ENCODE measurements around the gene HNF1A. TPM values are rescaled to one million over a fixed set of nuclear protein-coding genes. Genes with fewer than 3 reads are reported as not detected.
A peak's percentile ranks its signal among the peaks of the same experiment; 100 is the strongest.

The HNF1A gene
- total and polyA plus RNA-seq, 3 experiments from 2014 or later: not detected

GRCh38 chr12:121001060-121001459 is 22.7 kb downstream of the HNF1A start:
- peaks cover 4 to 40% (median 14%) of the 10 kb centered on the region in 3 donors for H3K36me3 Mint-ChIP-seq
- H3K27ac ChIP-seq (ENCODE audit: low read depth, low read length): no peak overlapping the region
- H3K9me3 Mint-ChIP-seq: no peaks in the 10 kb centered on the region
- no peaks in the 10 kb centered on the region for H3K36me3 ChIP-seq (ENCODE audit: insufficient read depth, low read length)
- no peaks in the 10 kb centered on the region for H3K4me1 ChIP-seq (ENCODE audit: insufficient read depth, low read length)
- H3K4me1 Mint-ChIP-seq: peaks cover 0 to 3% (median 0%) of the 10 kb centered on the region in 3 donors
- no peak for DNase-seq
- CTCF ChIA-PET: interaction anchor here (1.6 kb wide), 1 partner anchor 95 kb away, joined by 6 read pairs; no protein-coding TSS in a partner anchor
- no peaks in the 10 kb centered on the region for H3K9me3 ChIP-seq (ENCODE audit: low read length)
- no peaks in the 10 kb centered on the region for H3K27me3 ChIP-seq (ENCODE audit: insufficient read depth, low read length, poor library complexity, severe bottlenecking)
- no peaks in the 10 kb centered on the region for H3K27me3 Mint-ChIP-seq
- H3K4me3 ChIP-seq (ENCODE audit: low read length): no peak overlapping the region
- POLR2A ChIA-PET: no interaction called here
- H3K4me3 Mint-ChIP-seq: no peak overlapping the region
- H3K27ac Mint-ChIP-seq: no peak overlapping the region

GRCh38 chr12:121001841-121002483 is 23.6 kb downstream of the HNF1A start:
- ChIA-PET POLR2A (no interaction called here), CTCF (interaction anchor here (0.7 to 1.6 kb wide), 2 partner anchors 58 to 94 kb away, joined by 3 to 6 read pairs; no protein-coding TSS in a partner anchor)
- peak overlapping the region in 2 of 8 donors; percentile 66 to 73 for H3K27ac Mint-ChIP-seq

GRCh38 chr12:121003650-121004049 is 25.3 kb downstream of the HNF1A start:
- no peak overlapping the region for H3K27ac Mint-ChIP-seq
- no peak for DNase-seq
- no peaks in the 10 kb centered on the region for H3K9me3 Mint-ChIP-seq
- Histone ChIP-seq H3K27ac (ENCODE audit: low read depth, low read length) (no peak overlapping the region), H3K36me3 (ENCODE audit: insufficient read depth, low read length) (peaks cover 4% of the 10 kb centered on the region), H3K9me3 (ENCODE audit: low read length) (no peaks in the 10 kb centered on the region), H3K27me3 (ENCODE audit: insufficient read depth, low read length, poor library complexity, severe bottlenecking) (no peaks in the 10 kb centered on the region), H3K4me1 (ENCODE audit: insufficient read depth, low read length) (no peaks in the 10 kb centered on the region), H3K4me3 (ENCODE audit: low read length) (no peak overlapping the region)
- no peak overlapping the region for H3K4me3 Mint-ChIP-seq
- POLR2A ChIA-PET: interaction anchor here (0.6 kb wide), 1 partner anchor 49 kb away, joined by 3 read pairs; no protein-coding TSS in a partner anchor
- no peaks in the 10 kb centered on the region for H3K27me3 Mint-ChIP-seq
- CTCF ChIA-PET: interaction anchor here (0.6 to 5.4 kb wide), 3 partner anchors 32 to 57 kb away, joined by 3 to 36 read pairs (median 3); no protein-coding TSS in a partner anchor
- peaks cover 4 to 64% (median 19%) of the 10 kb centered on the region in 3 donors for H3K36me3 Mint-ChIP-seq
- H3K4me1 Mint-ChIP-seq: peaks cover 0 to 3% (median 0%) of the 10 kb centered on the region in 3 donors

More at GRCh38 chr12:121001841-121002483, 23.6 kb downstream of the HNF1A start:
- H3K36me3 ChIP-seq (ENCODE audit: insufficient read depth, low read length): no peaks in the 10 kb centered on the region
- H3K4me1 ChIP-seq (ENCODE audit: insufficient read depth, low read length): no peaks in the 10 kb centered on the region
- H3K4me3 Mint-ChIP-seq: no peak overlapping the region
- H3K27ac ChIP-seq (ENCODE audit: low read depth, low read length): no peak overlapping the region
- no peaks in the 10 kb centered on the region for H3K9me3 ChIP-seq (ENCODE audit: low read length)
- peaks cover 4 to 48% (median 17%) of the 10 kb centered on the region in 3 donors for H3K36me3 Mint-ChIP-seq
- H3K4me3 ChIP-seq (ENCODE audit: low read length): no peak overlapping the region
- no peaks in the 10 kb centered on the region for H3K27me3 Mint-ChIP-seq
- DNase-seq: no peak
- no peaks in the 10 kb centered on the region for H3K9me3 Mint-ChIP-seq
- H3K27me3 ChIP-seq (ENCODE audit: insufficient read depth, low read length, poor library complexity, severe bottlenecking): no peaks in the 10 kb centered on the region
- H3K4me1 Mint-ChIP-seq: peaks cover 0 to 3% (median 0%) of the 10 kb centered on the region in 3 donors

- ChIA-PET POLR2A (interaction anchor here (0.6 to 1.6 kb wide), 2 partner anchors 48 to 56 kb away, joined by 3 to 15 read pairs; no protein-coding TSS in a partner anchor), CTCF (interaction anchor here (0.7 to 5.4 kb wide), 4 partner anchors 33 to 98 kb away, joined by 3 to 36 read pairs (median 3); no protein-coding TSS in a partner anchor)
- Mint-ChIP-seq H3K9me3 (no peaks in the 10 kb centered on the region), H3K36me3 (peaks cover 4 to 71% (median 19%) of the 10 kb centered on the region in 3 donors), H3K4me3 (no peak overlapping the region), H3K27ac (peak overlapping the region in 1 of 8 donors; percentile 27), H3K4me1 (peaks cover 0 to 3% (median 0%) of the 10 kb centered on the region in 3 donors), H3K27me3 (no peaks in the 10 kb centered on the region)
- Histone ChIP-seq H3K27me3 (ENCODE audit: insufficient read depth, low read length, poor library complexity, severe bottlenecking) (no peaks in the 10 kb centered on the region), H3K27ac (ENCODE audit: low read depth, low read length) (no peak overlapping the region), H3K4me1 (ENCODE audit: insufficient read depth, low read length) (no peaks in the 10 kb centered on the region), H3K9me3 (ENCODE audit: low read length) (no peaks in the 10 kb centered on the region), H3K4me3 (ENCODE audit: low read length) (no peak overlapping the region), H3K36me3 (ENCODE audit: insufficient read depth, low read length) (peaks cover 10% of the 10 kb centered on the region)
- DNase-seq: no peak
Measured at GRCh38 chr12:121004253-121004815, 26.0 kb downstream of the HNF1A start.

- Mint-ChIP-seq H3K4me1 (peaks cover 0 to 3% (median 0%) of the 10 kb centered on the region in 3 donors), H3K4me3 (no peak overlapping the region), H3K9me3 (no peaks in the 10 kb centered on the region), H3K27me3 (no peaks in the 10 kb centered on the region), H3K36me3 (peaks cover 4 to 82% (median 19%) of the 10 kb centered on the region in 3 donors), H3K27ac (peak overlapping the region in 3 of 8 donors; percentile 9 to 45 (median 17))
- CTCF ChIA-PET: interaction anchor here (0.6 to 5.4 kb wide), 8 partner anchors 33 to 107 kb away, joined by 3 to 36 read pairs (median 3); no protein-coding TSS in a partner anchor
- peaks cover 11% of the 10 kb centered on the region for H3K36me3 ChIP-seq (ENCODE audit: insufficient read depth, low read length)
- H3K4me3 ChIP-seq (ENCODE audit: low read length): no peak overlapping the region
- no peak overlapping the region for H3K27ac ChIP-seq (ENCODE audit: low read depth, low read length)
- no peaks in the 10 kb centered on the region for H3K27me3 ChIP-seq (ENCODE audit: insufficient read depth, low read length, poor library complexity, severe bottlenecking)
- POLR2A ChIA-PET: interaction anchor here (1.6 kb wide), 1 partner anchor 55 kb away, joined by 15 read pairs; no protein-coding TSS in a partner anchor
- no peaks in the 10 kb centered on the region for H3K9me3 ChIP-seq (ENCODE audit: low read length)
- DNase-seq: peak; percentile 11 to 55 (median 28)
- no peaks in the 10 kb centered on the region for H3K4me1 ChIP-seq (ENCODE audit: insufficient read depth, low read length)
Measured at GRCh38 chr12:121005346-121005815, 27.0 kb downstream of the HNF1A start.

GRCh38 chr12:121008347-121009098 is 30.2 kb downstream of the HNF1A start:
- Histone ChIP-seq H3K4me3 (ENCODE audit: low read length) (no peak overlapping the region), H3K4me1 (ENCODE audit: insufficient read depth, low read length) (no peaks in the 10 kb centered on the region), H3K27me3 (ENCODE audit: insufficient read depth, low read length, poor library complexity, severe bottlenecking) (no peaks in the 10 kb centered on the region), H3K36me3 (ENCODE audit: insufficient read depth, low read length) (peaks cover 24% of the 10 kb centered on the region), H3K27ac (ENCODE audit: low read depth, low read length) (no peak overlapping the region), H3K9me3 (ENCODE audit: low read length) (no peaks in the 10 kb centered on the region)
- Mint-ChIP-seq H3K27ac (no peak overlapping the region), H3K27me3 (no peaks in the 10 kb centered on the region), H3K4me3 (no peak overlapping the region), H3K36me3 (peaks cover 16 to 90% (median 18%) of the 10 kb centered on the region in 3 donors), H3K9me3 (no peaks in the 10 kb centered on the region), H3K4me1 (peaks cover 2 to 12% (median 6%) of the 10 kb centered on the region in 3 donors)
- ChIA-PET CTCF (interaction anchor here (1.1 to 5.4 kb wide), 4 partner anchors 26 to 88 kb away, joined by 3 to 36 read pairs (median 4); no protein-coding TSS in a partner anchor), POLR2A (no interaction called here)
- no peak for DNase-seq

- ChIA-PET POLR2A (no interaction called here), CTCF (interaction anchor here (1.2 to 2.0 kb wide), 2 partner anchors 25 to 87 kb away, joined by 3 to 4 read pairs; no protein-coding TSS in a partner anchor)
- Mint-ChIP-seq H3K27ac (no peak overlapping the region), H3K4me1 (peaks cover 3 to 16% (median 11%) of the 10 kb centered on the region in 3 donors), H3K4me3 (no peak overlapping the region), H3K36me3 (peaks cover 14 to 79% (median 16%) of the 10 kb centered on the region in 3 donors), H3K9me3 (no peaks in the 10 kb centered on the region), H3K27me3 (no peaks in the 10 kb centered on the region)
- no peaks in the 10 kb centered on the region for H3K4me1 ChIP-seq (ENCODE audit: insufficient read depth, low read length)
- no peak overlapping the region for H3K27ac ChIP-seq (ENCODE audit: low read depth, low read length)
- H3K36me3 ChIP-seq (ENCODE audit: insufficient read depth, low read length): peaks cover 24% of the 10 kb centered on the region
- no peak overlapping the region for H3K4me3 ChIP-seq (ENCODE audit: low read length)
- DNase-seq: no peak
- H3K9me3 ChIP-seq (ENCODE audit: low read length): no peaks in the 10 kb centered on the region
- no peaks in the 10 kb centered on the region for H3K27me3 ChIP-seq (ENCODE audit: insufficient read depth, low read length, poor library complexity, severe bottlenecking)
Measured at GRCh38 chr12:121009741-121010140, 31.4 kb downstream of the HNF1A start.
